Stimulated activated CD8-positive, alpha-beta memory T cell treated with anti-CD3 and anti-CD28 coated beads, Interleukin-4, amount 100 ng/mL, for 4 hours (primary cell): ENCODE results near the gene ZSWIM4.
A peak's percentile ranks its signal among the peaks of the same experiment; 100 is the strongest.
"Not testable (repeated sequence)": the region's sequence is repeated elsewhere in the genome, so short reads cannot be mapped to it uniquely, and the experiment has no call there.

Experiments
- DNase-seq, 2 donors: peaks; one replicate each; pipeline ENCODE4 v3.0.0-alpha.2; 2020; ENCODE audit warnings: low read depth in 2 of 2, low spot score in 1 of 2

The ZSWIM4 gene

GRCh38 chr19:13778398-13778797 is 16.8 kb upstream of the ZSWIM4 start:
- DNase-seq = no peak

DNA sequence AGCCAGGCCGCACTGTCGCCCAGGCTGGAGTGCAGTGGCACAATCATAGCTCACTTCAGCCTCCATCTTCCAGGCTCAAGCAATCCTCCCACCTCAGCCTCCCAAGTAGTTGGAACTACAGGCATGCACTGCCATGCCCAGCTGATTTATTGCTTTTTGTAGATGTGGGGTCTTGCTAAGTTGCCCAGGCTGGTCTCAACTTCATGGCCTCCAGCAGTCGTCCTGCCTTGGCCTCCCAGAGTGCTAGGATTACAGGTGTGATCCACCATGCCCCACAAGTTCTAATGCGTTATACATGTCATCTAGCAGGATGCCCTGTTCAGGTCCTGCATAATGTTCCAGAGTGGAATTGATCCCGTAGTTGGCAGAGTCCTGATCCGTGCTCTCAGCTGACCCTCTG is 16.4 kb upstream of the ZSWIM4 start:
- DNase-seq = no peak

DNA sequence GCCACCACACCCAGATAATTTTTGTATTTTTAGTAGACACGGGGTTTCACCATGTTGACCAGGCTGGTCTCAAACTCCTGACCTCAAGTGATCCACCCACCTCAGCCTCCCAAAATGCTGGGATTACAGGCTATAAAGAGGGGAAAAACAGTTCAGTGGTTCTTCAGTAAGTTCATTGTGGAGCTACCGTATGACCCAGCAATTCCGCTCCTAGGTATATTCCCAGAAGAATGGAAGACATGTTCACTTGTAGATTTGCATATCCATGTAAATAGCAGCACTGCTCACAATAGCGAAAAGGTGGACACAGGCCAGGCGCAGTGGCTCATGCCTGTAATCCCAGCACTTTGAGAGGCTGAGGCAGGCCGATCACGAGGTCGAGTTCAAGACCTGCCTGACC is 15.4 kb upstream of the ZSWIM4 start:
- DNase-seq = not testable (repeated sequence)

GRCh38 chr19:13781547-13781946 is 13.7 kb upstream of the ZSWIM4 start:
- no peak for DNase-seq

DNA sequence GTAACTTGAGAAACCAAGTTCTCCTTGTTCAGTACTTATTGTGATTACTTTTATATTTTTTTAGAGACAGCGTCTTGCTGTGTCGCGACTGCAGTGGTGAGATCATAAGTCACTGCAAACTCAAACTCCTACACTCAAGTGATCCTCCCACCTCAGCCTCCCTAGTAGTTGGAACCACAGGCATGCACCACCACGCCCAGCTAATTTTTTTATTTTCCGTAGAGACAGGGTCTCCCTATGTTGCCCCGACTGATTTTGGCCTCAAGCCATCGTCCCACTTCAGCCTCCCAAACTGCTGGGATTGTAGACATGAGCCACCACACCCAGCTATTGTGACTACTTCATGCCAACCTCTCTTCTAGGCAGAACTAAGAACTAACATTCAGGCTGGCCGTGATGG is 12.7 kb upstream of the ZSWIM4 start:
- no peak for DNase-seq

GRCh38 chr19:13783565-13784500 is 11.4 kb upstream of the ZSWIM4 start:
- DNase-seq = no peak

DNA sequence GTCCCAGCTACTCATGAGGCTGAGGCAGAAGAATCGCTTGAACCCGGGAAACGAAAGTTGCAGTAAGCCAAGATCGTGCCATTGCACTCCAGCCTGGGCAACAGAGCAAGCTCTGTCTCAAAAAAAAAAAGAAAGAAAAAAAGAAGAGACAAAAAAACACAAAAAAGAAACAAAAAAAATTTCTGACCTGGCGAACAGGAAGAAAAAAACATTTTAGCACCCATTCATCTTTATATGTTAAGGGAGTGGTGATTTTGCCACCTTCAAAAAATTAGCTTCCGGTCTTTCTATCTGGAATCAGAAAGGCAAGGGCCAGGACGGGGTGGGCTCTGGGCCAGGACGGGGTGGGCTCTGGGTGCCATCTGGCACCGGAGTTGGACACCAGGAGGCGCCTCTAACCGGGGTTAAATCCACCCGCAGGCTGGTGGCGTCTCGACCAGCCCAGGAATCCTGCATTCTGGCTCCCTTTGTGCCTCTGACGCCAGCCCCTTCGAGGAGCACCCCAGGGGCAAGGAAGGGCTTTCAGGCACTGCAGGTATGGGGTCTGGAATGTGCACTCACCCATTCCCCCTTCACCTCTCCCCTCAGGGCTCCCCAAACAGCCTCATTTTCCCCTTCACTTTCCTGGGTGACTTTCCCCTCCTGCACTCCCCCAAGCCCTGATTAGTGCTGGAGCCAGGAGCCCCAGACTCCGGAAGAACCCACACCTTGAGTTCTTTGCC is 10.4 kb upstream of the ZSWIM4 start:
- peak; percentile 41 to 49 for DNase-seq

GRCh38 chr19:13788991-13789390 is 6.3 kb upstream of the ZSWIM4 start:
- no peak for DNase-seq

DNA sequence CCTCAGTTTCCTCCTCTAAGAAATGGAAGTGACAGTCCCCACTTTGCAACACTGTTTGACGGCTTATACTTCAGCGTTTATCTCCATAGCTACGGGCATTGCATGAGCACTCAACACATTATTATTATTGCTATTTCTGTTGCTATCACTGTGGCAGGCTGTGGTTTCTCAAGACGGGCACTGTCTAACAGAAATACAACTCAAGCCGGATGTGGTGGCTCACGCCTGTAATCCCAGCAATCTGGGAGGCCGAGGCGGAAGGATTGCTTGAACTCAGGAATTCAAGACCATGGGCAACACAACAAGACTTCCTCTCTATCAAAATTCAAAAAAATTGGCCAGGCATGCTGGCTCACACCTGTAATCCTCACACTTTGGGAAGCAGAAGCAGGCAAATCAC is 4.9 kb upstream of the ZSWIM4 start:
- peak in 1 of 2 donors; percentile 24 for DNase-seq

DNA sequence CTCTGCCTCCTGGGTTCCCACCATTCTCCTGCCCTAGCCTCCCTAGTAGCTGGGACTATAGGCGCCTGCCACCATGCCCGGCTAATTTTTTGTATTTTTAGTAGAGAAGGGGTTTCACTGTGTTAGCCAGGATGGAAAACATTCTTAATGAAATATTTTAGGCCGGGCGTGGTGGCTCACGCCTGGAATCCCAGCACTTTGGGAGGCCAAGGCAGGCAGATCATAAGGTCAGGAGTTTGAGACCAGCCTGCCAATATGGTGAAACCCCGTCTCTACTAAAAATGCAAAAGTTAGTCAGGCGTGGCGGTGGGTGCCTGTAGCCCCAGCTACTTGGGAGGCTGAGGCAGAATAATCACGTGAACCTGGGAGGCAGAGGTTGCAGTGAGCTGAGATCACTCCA is 1.9 kb upstream of the ZSWIM4 start:
- not testable (repeated sequence) for DNase-seq

DNA sequence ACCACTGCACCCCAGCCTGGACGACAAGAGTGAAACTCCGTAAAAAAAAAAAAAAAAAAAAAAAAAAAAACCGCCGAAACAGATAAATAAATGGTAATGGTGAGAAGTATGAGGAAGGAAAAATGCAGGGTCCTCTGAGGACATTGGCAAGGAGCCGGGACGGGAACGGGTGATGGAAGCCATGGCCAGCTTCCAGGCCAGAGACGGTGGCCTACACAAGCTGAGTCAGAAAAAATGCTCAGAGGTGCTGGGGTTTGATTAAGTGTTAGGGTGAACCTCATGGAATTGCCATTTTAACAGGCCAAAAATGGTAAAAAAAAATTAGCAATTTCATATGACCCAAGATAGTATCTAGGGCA is 866 bp upstream of the ZSWIM4 start:
- no peak for DNase-seq

DNA sequence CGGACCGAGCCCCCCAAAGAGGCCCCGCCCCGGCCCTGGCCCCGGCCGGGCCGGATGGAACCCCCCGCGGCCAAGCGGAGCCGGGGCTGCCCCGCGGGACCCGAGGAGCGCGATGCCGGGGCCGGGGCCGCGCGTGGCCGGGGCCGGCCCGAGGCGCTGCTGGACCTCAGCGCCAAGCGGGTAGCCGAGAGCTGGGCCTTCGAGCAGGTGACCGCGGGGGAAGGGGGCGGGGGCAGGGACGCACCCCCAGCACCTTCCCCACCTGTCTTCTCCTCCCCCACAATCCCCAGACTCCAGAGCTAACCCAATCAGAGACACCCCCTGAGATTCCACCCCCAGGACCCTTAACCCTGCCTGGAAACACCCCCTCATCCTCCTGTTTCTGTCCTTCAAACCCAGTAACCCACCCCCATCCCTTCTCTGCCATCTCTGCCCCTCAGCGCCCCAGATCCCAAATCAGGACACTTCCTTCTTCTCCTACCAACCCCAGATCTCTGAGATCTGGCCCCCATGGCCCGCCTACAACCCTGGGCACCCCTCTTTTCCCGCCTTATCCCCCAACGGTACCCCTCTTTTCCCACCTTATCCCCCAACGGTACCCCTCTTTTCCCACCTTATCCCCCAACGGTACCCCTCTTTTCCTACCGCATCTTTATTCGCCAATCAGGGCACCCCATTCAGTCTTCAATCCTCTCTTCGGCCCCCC is 505 bp downstream of the ZSWIM4 start:
- DNase-seq = no peak

DNA sequence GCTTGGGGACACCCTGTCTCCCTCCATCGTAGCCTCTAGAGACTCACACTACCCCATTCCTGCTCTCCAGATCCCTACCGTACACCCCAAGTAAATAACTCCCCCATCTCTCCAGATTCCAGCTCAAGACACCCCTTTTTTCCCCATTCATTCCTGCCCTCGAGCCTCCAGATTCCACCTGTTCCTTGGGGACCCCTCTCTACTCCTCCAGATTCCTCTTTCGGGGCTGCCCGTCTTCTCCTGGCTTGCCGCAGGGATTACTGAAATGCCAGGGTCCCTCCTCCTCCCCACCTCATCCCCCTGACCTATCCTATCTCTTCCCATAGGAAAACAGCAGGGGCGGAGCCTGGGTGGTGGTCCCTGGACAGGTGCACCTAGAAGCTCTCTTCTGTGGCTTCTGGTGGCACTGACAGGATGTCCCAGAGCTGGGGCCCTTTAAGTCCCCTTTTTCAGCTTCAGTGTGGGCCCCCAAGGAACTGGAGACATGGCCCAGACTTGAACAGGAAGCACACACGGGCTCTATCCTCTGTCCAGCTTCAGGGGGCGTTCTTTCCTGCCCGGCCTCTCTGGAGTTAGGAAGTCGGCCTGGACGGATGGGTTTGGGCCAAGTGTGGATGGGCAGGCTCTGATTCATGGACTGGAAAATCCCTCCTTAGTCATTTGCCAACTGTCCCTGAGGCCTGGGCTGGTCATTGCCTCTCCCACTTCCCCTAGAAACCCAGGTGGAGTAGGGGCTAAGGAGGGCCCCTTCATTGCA is 1.2 kb downstream of the ZSWIM4 start:
- DNase-seq = no peak

GRCh38 chr19:13797058-13797440 is 1.8 kb downstream of the ZSWIM4 start:
- DNase-seq = no peak

DNA sequence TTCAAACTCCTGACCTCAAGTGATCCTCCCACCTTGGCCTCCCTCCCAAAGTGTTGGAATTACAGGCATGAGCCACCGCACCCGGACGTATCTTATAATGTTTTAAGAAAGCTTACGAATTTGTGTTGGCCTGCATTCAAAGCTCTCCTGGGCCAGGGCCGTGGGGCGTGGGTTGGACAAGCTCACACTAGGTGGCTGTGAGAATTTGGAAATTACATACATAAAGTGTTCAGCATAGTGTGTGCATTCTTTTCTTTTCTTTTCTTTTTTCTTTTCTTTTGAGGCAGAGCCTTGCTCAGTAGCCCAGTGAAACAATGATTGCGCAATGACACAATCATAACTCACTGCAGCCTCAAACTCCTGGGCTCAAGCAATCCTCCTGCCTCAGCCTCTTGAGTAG is 2.6 kb downstream of the ZSWIM4 start:
- no peak for DNase-seq

GRCh38 chr19:13799669-13800068 is 4.4 kb downstream of the ZSWIM4 start:
- DNase-seq = no peak

DNA sequence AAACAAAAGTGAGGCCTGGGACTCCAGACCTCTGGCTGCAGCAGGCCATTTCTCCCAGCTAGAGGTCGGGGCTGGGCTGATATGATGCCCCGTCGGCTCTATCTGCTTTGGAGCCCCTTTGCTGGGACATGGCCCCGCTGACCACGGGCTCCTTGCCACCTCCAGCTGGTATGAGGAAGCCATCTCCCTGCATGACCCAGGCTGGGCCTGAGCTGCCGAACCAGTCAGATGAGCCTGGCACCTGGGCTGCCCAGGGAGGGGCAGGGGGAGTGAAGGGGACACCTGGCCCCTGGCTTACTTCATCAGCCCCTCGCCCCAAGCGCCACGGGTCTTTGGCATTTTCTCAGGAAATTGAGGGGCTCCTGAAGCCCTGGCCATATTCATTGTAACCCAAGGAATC is 7.8 kb downstream of the ZSWIM4 start:
- no peak for DNase-seq

GRCh38 chr19:13804830-13805683 is 9.8 kb downstream of the ZSWIM4 start:
- DNase-seq = no peak

DNA sequence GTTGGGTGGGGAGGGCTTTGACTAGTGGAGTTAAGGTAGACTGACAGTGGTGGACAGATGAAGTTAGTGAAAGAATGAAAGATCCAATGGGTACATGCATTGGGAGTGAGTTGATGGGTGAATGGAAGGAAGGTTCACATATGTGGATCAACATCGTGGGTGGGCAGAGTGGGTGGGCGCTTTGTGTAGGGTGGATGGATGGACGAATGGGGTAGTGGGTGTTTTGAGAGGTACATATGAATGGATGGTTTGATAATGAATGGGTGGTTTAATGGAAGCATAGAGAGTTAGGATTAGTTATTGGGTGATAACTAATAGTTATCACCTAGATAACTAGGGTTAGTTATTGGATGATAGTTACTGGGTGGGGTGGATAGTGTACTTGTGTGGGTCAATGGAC is 11.5 kb downstream of the ZSWIM4 start:
- no peak for DNase-seq

GRCh38 chr19:13807421-13808021 is 12.3 kb downstream of the ZSWIM4 start:
- no peak for DNase-seq
